Esophagus squamous epithelium (tissue), 4 donors: ENCODE data around the gene TULP1.

Experiments
- CTCF ChIP-seq, 6 experiments: fragments of 450-650 bp in 4 of 6; fragments of 200-600 bp in 2 of 6; sonication (generic) in 2 of 6; IDR thresholded peaks; one replicate each; pipeline ENCODE4 v1.5.1; 2016 to 2019; ENCODE audit warnings: antibody characterized with exemption in 6 of 6, mild to moderate bottlenecking in 4 of 6, moderate library complexity in 4 of 6
- POLR2A ChIP-seq, 4 donors: fragments of 450-650 bp; IDR thresholded peaks; one replicate each; pipeline ENCODE4 v1.6.1; 2017; ENCODE audit warnings: antibody characterized with exemption in 4 of 4, mild to moderate bottlenecking in 4 of 4, moderate library complexity in 3 of 4

DNA sequence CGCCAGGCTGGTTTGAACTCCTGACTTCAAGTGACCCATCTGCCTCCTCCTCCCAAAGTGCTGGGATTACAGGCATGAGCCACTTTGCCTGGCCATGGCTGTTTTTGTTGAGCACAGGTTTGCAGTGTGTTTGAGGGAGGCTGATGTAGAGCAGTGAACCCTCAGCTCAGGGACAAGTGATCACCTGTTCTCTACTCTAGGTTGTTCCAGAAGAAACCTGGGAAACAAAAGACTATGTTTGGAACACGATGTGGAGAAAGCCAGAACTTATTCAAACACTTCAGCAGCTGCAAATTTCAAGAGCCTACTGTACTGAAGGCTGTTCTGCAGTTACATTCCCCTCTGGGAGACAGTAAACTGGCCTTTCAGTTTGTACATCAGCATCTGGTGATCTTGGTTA lies 4.7 kb downstream of the TULP1 start:
- no peak for TF ChIP-seq CTCF (IDR thresholded peaks at IDR 0.05)
- TF ChIP-seq POLR2A (IDR thresholded peaks at IDR 0.05): no peak
